ENCODE measurements around the gene CTSS.

- TF ChIP-seq REST (IDR thresholded peaks at IDR 0.05; ENCODE audit: insufficient read depth in 1 of 2, low read depth in 2 of 2, low read length in 2 of 2) (no peak), SIN3A (IDR thresholded peaks at IDR 0.05; ENCODE audit: borderline replicate concordance, insufficient read depth, low read length) (no peak), POLR2AphosphoS5 (IDR thresholded peaks at IDR 0.05; ENCODE audit: low read depth, low read length) (no peak), TAF1 (IDR thresholded peaks at IDR 0.05; ENCODE audit: borderline replicate concordance, insufficient read depth, low read length) (no peak)
These were observed 919 bp downstream of the CTSS start for GRCh38 chr1:150764617-150765101.

Measured in PFSK-1 (cell line).